K562 (cell line): ENCODE measurements around the gene CRNN. TPM values are rescaled to one million over a fixed set of nuclear protein-coding genes. Genes with fewer than 3 reads are reported as not detected.

Experiments
- ATAC-seq: fragments of 200-7000 bp; cut with Tn5 transposase; 3 replicates; pipeline ENCODE4 v1.9.1; 2020; ENCODE audit warnings: moderate library complexity
- BruUV-seq: library from RNA; stranded (reverse); fragments of 400-500 nt; replicated peaks from 2 replicates; lab custom pipeline; 2021; lab: Mats Ljungman, UMichigan
- CTCF ChIA-PET: fragments of 300-600 bp; formaldehyde crosslinking; extraction: SDS; loops from one replicate; lab custom pipeline; 2021; ENCODE audit warnings: low intra/inter-chr PET ratio; lab: Yijun Ruan, JAX
- POLR2A ChIA-PET: fragments of 300-600, 350-650 bp; sonication (Branson Sonifier 250); formaldehyde crosslinking; extraction: SDS; loops from one replicate; lab custom pipeline; 2021; ENCODE audit warnings: antibody characterized with exemption, inconsistent platforms; lab: Yijun Ruan, JAX
- DNase-seq, 4 experiments: peaks; one replicate each; pipeline versions ENCODE4 v3.0.0 to v3.0.0-alpha.2; 2011 to 2018; ENCODE audit warnings: low spot score in 3 of 4, mixed read lengths in 3 of 4; ENCODE audit errors: extremely low read depth in 1 of 4
- FAIRE-seq: peaks from 2 replicates; lab custom pipeline; 2011; peaks lifted over from hg19 to GRCh38; lab: Jason Lieb, UNC
- H2AFZ ChIP-seq: 2 replicates; pipeline ENCODE4 v1.6.0; 2011; ENCODE audit warnings: low read depth, low read length, control low read depth, inconsistent platforms
- H3K27ac ChIP-seq: fragments of 200-600 bp; 3 replicates; pipeline ENCODE4 v1.8.0; 2011; ENCODE audit warnings: low read depth, mild to moderate bottlenecking, control low read depth, inconsistent platforms, low read length, moderate library complexity, mixed read lengths; ENCODE audit errors: extremely low read depth
- H3K27me3 ChIP-seq, 2 experiments: fragments of 300-600 bp in 1 of 2; 2 replicates in 1 of 2; 3 replicates in 1 of 2; pipeline versions ENCODE4 v1.6.0 to v1.8.0; 2011; ENCODE audit warnings: inconsistent platforms in 2 of 2, low read length in 2 of 2, mild to moderate bottlenecking in 1 of 2, mixed read lengths in 1 of 2, moderate library complexity in 1 of 2; ENCODE audit not compliant: control insufficient read depth in 2 of 2, insufficient read depth in 2 of 2
- H3K36me3 ChIP-seq: fragments of 300-600 bp; 3 replicates; pipeline ENCODE4 v1.8.0; 2011; ENCODE audit warnings: mild to moderate bottlenecking, low read length, inconsistent platforms; ENCODE audit not compliant: control insufficient read depth, insufficient read depth
- H3K4me1 ChIP-seq, 2 experiments: fragments of 200-600 bp in 1 of 2; replicated peaks in 1 of 2; 2 replicates in 1 of 2; 3 replicates in 1 of 2; pipeline versions ENCODE4 v1.5.1 to v1.8.0; 2011; ENCODE audit warnings: inconsistent platforms in 2 of 2, low read length in 2 of 2, mild to moderate bottlenecking in 1 of 2, mixed read lengths in 1 of 2, moderate library complexity in 1 of 2; ENCODE audit not compliant: control insufficient read depth in 2 of 2, insufficient read depth in 2 of 2
- H3K4me2 ChIP-seq: 2 replicates; pipeline ENCODE4 v1.6.1; 2011; ENCODE audit warnings: low read length, control low read depth, inconsistent platforms, mixed read lengths; ENCODE audit not compliant: insufficient read depth
- H3K4me3 ChIP-seq: fragments of 200-600 bp; sonication (generic), shearing (Covaris generic); 2 replicates; pipeline ENCODE4 v1.5.1; 2016; ENCODE audit warnings: control low read depth, inconsistent platforms
- H3K79me2 ChIP-seq: fragments of 200-600 bp; 3 replicates; pipeline ENCODE4 v1.8.0; 2011; ENCODE audit warnings: low read length, inconsistent platforms; ENCODE audit not compliant: control insufficient read depth, insufficient read depth
- H3K9ac ChIP-seq, 2 experiments: 2 replicates each; pipeline versions ENCODE4 v1.6.0 to v1.6.1; 2011; ENCODE audit warnings: low read depth in 2 of 2, low read length in 2 of 2, control low read depth in 1 of 2, inconsistent platforms in 1 of 2, mild to moderate bottlenecking in 1 of 2, mixed read lengths in 1 of 2; ENCODE audit not compliant: insufficient read depth in 1 of 2
- H3K9me1 ChIP-seq: one replicate; pipeline ENCODE4 v1.6.0; 2011; ENCODE audit warnings: inconsistent platforms, mild to moderate bottlenecking, low read length, moderate library complexity; ENCODE audit not compliant: control insufficient read depth, insufficient read depth
- H3K9me3 ChIP-seq: replicated peaks from 2 replicates; pipeline ENCODE4 v1.5.1; 2011; ENCODE audit warnings: low read depth, low read length, inconsistent platforms; ENCODE audit not compliant: control insufficient read depth, insufficient read depth
- H4K20me1 ChIP-seq: replicated peaks from 2 replicates; pipeline ENCODE4 v1.6.1; 2011; ENCODE audit warnings: low read length, inconsistent platforms, mixed read lengths; ENCODE audit not compliant: control insufficient read depth, insufficient read depth
- HDAC3 ChIP-seq: fragments of 450-650 bp; IDR thresholded peaks from 2 replicates; pipeline ENCODE4 v1.6.1; 2018; ENCODE audit warnings: borderline replicate concordance, mild to moderate bottlenecking, moderate library complexity; ENCODE audit not compliant: partially characterized antibody
- NBN ChIP-seq: fragments of 450-650 bp; IDR thresholded peaks from 2 replicates; pipeline ENCODE4 v1.6.1; 2016; ENCODE audit warnings: low read depth, mild to moderate bottlenecking
- TEAD4 ChIP-seq, 2 experiments: sonication (generic) in 1 of 2; formaldehyde crosslinking in 1 of 2; IDR thresholded peaks; 2 replicates each; pipeline versions ENCODE4 v1.6.1 to v1.8.0; 2012 to 2022; ENCODE audit warnings: borderline replicate concordance in 1 of 2, inconsistent platforms in 1 of 2, low read length in 1 of 2, mild to moderate bottlenecking in 1 of 2, missing genetic modification reagents in 1 of 2
- ZZZ3 ChIP-seq: fragments of 450-650 bp; IDR thresholded peaks from 2 replicates; pipeline ENCODE4 v1.6.1; 2016; ENCODE audit warnings: antibody characterized with exemption, mild to moderate bottlenecking, moderate library complexity
- WGBS: fragments of 100-300 bp; shearing (Covaris generic); methylation state at CpG from one replicate; pipeline ENCODE4 v1.1.6; 2016; ENCODE audit warnings: low coverage, mixed read lengths; ENCODE audit not compliant: insufficient coverage; ENCODE audit errors: missing lambda C conversion rate; 5-methylcytosine and 5-hydroxymethylcytosine counted together
- in situ Hi-C: fragments of 300-500 bp; cut with MboI; formaldehyde crosslinking; loops from 4 replicates; pipeline ENCODE4 v1.15.0; 2018; ENCODE audit warnings: inconsistent platforms, mixed read lengths
- intact Hi-C: fragments of 100-400 bp; cut with micrococcal nuclease; formaldehyde crosslinking; loops from 2 replicates; pipeline ENCODE4 v1.14.2; 2022
- polyA plus RNA-seq, 8 experiments: library from polyadenylated mRNA; depleted of rRNA in 4 of 8; stranded (reverse) in 5 of 8; unstranded in 3 of 8; fragments of >200 nt; fragmentation: Nextera tagmentation in 2 of 8; fragmentation: Illumina TruSeq in 1 of 8; extraction: Ambion mirVana in 2 of 8; extraction: Trizol in 1 of 8; gene quantifications; 2 replicates each; pipeline versions ENCODE4 v1.2.1 to v1.2.3, GENCODE V29; 2011 to 2014; ENCODE audit warnings: inconsistent platforms in 1 of 8, missing spikeins in 1 of 8
- total RNA-seq, 7 experiments: library from RNA; depleted of rRNA in 6 of 7; stranded (reverse); fragments of >200 nt in 6 of 7; fragmentation: Illumina TruSeq in 2 of 7; extraction: Trizol in 2 of 7; gene quantifications; 2 replicates each; pipeline versions ENCODE4 v1.2.1 to v1.2.3, GENCODE V29; 2011 to 2021; ENCODE audit warnings: low replicate concordance in 1 of 7
- TF ChIP-seq, protein P1 (sequence below): IDR thresholded peaks from 3 replicates; pipeline ENCODE4 v1.6.1; 2011; ENCODE audit warnings: borderline replicate concordance, mild to moderate bottlenecking, moderate library complexity; ENCODE audit not compliant: insufficient read length; ENCODE audit errors: extremely low read depth

The CRNN gene
- total and polyA plus RNA-seq, 9 of the 15 experiments (the other 6 are each of a cell fraction or from before 2014, with no cell fraction given): not detected

DNA sequence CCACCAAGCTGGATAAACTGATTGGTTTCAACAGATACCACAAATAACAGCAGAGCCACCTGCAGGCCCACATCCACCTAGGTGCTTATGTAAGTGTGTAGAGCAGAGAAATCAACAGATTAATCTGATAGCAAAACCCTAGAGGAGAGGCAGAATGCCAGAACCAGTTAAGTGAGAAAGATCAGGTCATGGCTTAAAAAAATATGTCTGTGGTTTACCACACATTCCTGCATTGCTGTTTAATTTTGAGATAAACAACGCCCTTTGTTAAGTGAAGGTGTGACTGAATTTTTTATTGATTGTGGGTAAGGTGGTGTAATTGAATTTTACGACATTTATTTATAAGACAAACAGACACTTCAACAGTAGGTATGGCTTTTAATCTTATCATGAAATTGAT, 21.2 kb downstream of the CRNN start:
- ATAC-seq: no peak
- H3K4me2 ChIP-seq: no peak overlapping the region
- no peak overlapping the region for H3K27ac ChIP-seq
- no peaks in the 10 kb centered on the region for H3K27me3 ChIP-seq
- H2AFZ ChIP-seq: no peak overlapping the region
- ChIA-PET CTCF (no interaction called here), POLR2A (no interaction called here)
- no peaks in the 10 kb centered on the region for H3K9me3 ChIP-seq
- FAIRE-seq: no peak
- no peaks in the 10 kb centered on the region for H3K9me1 ChIP-seq
- H3K79me2 ChIP-seq: no peaks in the 10 kb centered on the region
- no TSS peak for BruUV-seq
- no peaks in the 10 kb centered on the region for H3K4me1 ChIP-seq
- WGBS: 0% methylated on average over 2 of the region's 2 CpGs
- peak; percentile 53 for TF ChIP-seq TEAD4 (IDR thresholded peaks at IDR 0.05; ENCODE audit: low read length)
- no peak for TF ChIP-seq TEAD4 (CRISPR knock-in tag; IDR thresholded peaks at IDR 0.05; ENCODE audit: borderline replicate concordance)
- TF ChIP-seq, protein P1, sequence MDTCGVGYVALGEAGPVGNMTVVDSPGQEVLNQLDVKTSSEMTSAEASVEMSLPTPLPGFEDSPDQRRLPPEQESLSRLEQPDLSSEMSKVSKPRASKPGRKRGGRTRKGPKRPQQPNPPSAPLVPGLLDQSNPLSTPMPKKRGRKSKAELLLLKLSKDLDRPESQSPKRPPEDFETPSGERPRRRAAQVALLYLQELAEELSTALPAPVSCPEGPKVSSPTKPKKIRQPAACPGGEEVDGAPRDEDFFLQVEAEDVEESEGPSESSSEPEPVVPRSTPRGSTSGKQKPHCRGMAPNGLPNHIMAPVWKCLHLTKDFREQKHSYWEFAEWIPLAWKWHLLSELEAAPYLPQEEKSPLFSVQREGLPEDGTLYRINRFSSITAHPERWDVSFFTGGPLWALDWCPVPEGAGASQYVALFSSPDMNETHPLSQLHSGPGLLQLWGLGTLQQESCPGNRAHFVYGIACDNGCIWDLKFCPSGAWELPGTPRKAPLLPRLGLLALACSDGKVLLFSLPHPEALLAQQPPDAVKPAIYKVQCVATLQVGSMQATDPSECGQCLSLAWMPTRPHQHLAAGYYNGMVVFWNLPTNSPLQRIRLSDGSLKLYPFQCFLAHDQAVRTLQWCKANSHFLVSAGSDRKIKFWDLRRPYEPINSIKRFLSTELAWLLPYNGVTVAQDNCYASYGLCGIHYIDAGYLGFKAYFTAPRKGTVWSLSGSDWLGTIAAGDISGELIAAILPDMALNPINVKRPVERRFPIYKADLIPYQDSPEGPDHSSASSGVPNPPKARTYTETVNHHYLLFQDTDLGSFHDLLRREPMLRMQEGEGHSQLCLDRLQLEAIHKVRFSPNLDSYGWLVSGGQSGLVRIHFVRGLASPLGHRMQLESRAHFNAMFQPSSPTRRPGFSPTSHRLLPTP: no peak
- TF ChIP-seq NBN: no peak
- no peak for TF ChIP-seq HDAC3
- no peak for TF ChIP-seq ZZZ3
- DNase-seq: no peak
- H4K20me1 ChIP-seq: no peaks in the 10 kb centered on the region
- in situ Hi-C loops: no loop called here
- H3K36me3 ChIP-seq: no peaks in the 10 kb centered on the region
- no peak overlapping the region for H3K9ac ChIP-seq
- no peak overlapping the region for H3K4me3 ChIP-seq
- intact Hi-C loops: no loop called here
